ENCODE data around the gene PDIA5. TPM values are rescaled to one million over a fixed set of nuclear protein-coding genes. Genes with fewer than 3 reads are reported as not detected.

The PDIA5 gene
- total and polyA plus RNA-seq, 4 donors = 36.8 to 94.6 (median 63.3) TPM

DNA sequence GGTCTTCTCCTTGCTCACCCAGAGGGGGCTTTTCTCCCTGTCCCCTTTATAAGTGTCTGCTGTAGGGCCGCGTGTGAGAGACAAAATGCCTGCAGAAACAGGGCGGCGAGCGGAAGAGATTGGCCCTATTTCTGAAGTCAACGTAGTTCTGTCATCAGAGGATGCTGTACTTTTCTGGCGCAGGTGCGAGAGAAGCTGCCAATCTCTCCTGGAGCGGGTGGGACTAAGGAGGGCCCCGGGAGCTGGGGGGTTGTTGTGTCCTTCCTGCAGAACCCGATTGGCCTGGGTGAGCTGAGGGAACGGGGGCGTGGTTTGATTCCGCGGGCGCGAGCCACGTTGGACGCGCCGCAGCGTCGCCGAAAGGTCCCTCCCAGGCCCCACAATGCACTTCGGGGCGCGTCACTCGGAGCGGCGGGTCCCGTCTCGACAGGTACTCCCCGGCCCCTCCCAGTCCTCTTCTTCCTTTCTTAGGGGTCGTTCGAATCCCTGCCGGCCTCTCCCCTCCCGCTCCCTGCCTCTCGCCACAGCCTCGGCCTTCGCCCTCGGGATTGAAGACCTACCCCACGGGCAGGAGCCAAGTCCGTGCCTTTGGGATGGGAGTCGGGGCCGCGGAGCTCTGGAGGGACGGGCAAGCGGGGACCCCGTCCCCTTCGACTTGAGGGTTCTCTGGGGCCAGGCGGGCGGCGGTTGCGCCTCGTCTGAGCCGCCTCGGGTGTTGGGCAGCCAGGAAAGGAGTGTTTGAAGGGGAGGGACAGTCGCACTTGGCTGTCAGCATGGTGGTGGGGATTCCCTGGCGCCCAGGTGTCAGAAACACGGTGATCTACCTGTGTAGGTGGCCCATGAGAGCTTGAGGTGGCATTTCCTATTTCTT lies 135.0 kb downstream of the PDIA5 start, which contains the start of gene SEC22A:
SEC22A (plus strand) TSS at position 387 of the 871 bp plus-strand sequence. CDS start 7,275 bp downstream, outside the sequence.
- peak within 1 kb of the TSS; percentile 75 to 88 for H3K27ac ChIP-seq (ENCODE audit: low read depth in 1 of 2, low read length in 2 of 2)

More for the DNA sequence above, 135.0 kb downstream of the PDIA5 start, which contains the start of gene SEC22A:
- TF ChIP-seq CTCF (IDR thresholded peaks at IDR 0.05; ENCODE audit: low read depth, low read length, missing input control) (no peak), HNF4G (IDR thresholded peaks at IDR 0.05) (no peak), HNF4A (conservative IDR thresholded peaks at IDR 0.05) (peak; percentile 29 to 48), RXRA (IDR thresholded peaks at IDR 0.05) (peak; percentile 57 to 70), EGR1 (IDR thresholded peaks at IDR 0.05; ENCODE audit: low read depth in 2 of 2) (peak in 1 of 2 donors; percentile 34), SP1 (IDR thresholded peaks at IDR 0.05) (peak; percentile 70), GABPA (IDR thresholded peaks at IDR 0.05 in 1 of 2, conservative IDR thresholded peaks at IDR 0.05 in 1 of 2) (peak in 1 of 2 donors; percentile 63), ATF3 (IDR thresholded peaks at IDR 0.05) (no peak), YY1 (IDR thresholded peaks at IDR 0.05) (peak; percentile 83), REST (IDR thresholded peaks at IDR 0.05) (peak; percentile 79), FOXA1 (IDR thresholded peaks at IDR 0.05) (no peak), NR2F2 (IDR thresholded peaks at IDR 0.05) (no peak), TAF1 (conservative IDR thresholded peaks at IDR 0.05) (peak; percentile 30), ZBTB33 (IDR thresholded peaks at IDR 0.05) (no peak), RAD21 (IDR thresholded peaks at IDR 0.05) (peak in 1 of 2 donors; percentile 54), FOXA2 (IDR thresholded peaks at IDR 0.05) (no peak), JUND (IDR thresholded peaks at IDR 0.05) (peak in 1 of 2 donors; percentile 43)
- TF ChIP-seq, protein P1, sequence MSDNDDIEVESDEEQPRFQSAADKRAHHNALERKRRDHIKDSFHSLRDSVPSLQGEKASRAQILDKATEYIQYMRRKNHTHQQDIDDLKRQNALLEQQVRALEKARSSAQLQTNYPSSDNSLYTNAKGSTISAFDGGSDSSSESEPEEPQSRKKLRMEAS (IDR thresholded peaks at IDR 0.05) = no peak
- H3K36me3 ChIP-seq (ENCODE audit: control insufficient read depth in 4 of 4, insufficient read depth in 3 of 4, low read depth in 1 of 4, low read length in 3 of 4) = no peaks in the 10 kb centered on the region
- under 1% methylated on average over 60 of the region's 60 CpGs for WGBS
- H3K9me3 ChIP-seq (ENCODE audit: control insufficient read depth in 4 of 4, low read length in 3 of 4) = no peaks in the 10 kb centered on the region
- peak; percentile 92 for DNase-seq (ENCODE audit: low spot score)
- H3K4me3 ChIP-seq (ENCODE audit: low read depth in 1 of 3, low read length in 3 of 3) = peak within 1 kb of the TSS; percentile 64 to 86 (median 82)
- peak within 1 kb of the TSS; percentile 68 to 89 for H3K9ac ChIP-seq (ENCODE audit: low read depth in 1 of 2, low read length in 2 of 2)
- peaks cover 6 to 17% (median 10%) of the 10 kb centered on the region in 4 donors for H3K4me1 ChIP-seq (ENCODE audit: control insufficient read depth in 4 of 4, insufficient read depth in 4 of 4, low read length in 3 of 4)
- no peaks in the 10 kb centered on the region for H3K27me3 ChIP-seq (ENCODE audit: control insufficient read depth in 4 of 4, insufficient read depth in 4 of 4, low read length in 3 of 4)
